GM19023 (cell line): ENCODE measurements around the gene TSPEAR.
"Not testable (repeated sequence)": the region's sequence is repeated elsewhere in the genome, so short reads cannot be mapped to it uniquely, and the experiment has no call there.

Experiments
- ATAC-seq: cut with Tn5 transposase; IDR thresholded peaks from one replicate; pipeline ENCODE4 v1.9.1; 2021; ENCODE audit warnings: mild to moderate bottlenecking, moderate library complexity; ENCODE audit not compliant: unreplicated experiment

TSPEAR gene

GRCh38 chr21:44496564-44497550, 214.5 kb downstream of the TSPEAR start:
- ATAC-seq, result no peak

DNA sequence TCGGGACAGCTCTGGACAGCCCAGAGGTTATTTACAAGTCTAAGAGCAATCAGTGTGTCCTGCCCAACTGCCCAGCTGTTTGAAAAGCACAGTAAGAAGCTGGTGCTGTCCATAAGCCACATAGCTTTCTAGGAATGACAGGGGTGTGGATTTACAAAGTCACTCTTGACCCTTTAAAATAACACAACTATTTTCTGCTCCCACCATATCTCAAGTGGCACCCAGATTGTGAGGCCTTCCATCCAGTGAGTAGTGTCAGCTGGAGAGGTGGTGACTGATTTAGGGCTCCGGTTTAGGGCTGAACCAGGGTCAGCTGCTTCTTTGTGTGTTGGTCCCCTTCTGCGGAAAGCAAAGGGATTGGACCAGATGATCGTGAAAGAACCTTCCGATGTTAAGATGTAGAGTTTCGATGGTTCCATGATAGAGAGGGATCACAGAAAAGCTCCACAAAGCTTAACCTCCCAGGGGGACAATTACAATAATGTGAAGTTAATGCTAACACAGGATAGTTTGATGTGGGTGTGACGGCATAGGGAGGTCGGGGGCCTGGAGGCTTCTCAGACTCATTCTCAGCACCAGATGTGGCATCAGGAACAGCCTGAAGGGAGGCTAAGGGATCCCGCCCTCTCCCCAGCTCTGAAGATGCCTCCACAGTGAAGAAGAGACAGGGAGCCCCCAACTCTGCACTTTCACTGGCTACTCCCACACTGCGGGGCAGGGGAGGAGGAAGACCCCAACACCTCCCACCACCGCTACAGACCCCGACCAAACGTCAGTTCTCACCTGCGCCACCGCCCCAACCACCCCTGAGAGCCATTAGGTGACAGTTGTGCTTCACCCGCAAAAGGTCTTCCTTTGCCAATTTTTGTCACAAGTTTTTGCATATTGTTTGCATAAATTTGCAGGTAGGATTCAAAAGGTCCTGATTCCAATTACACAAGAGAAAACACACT, 215.5 kb downstream of the TSPEAR start:
- no peak for ATAC-seq

- no peak for ATAC-seq
These were observed 216.4 kb downstream of the TSPEAR start for GRCh38 chr21:44494956-44495355.

DNA sequence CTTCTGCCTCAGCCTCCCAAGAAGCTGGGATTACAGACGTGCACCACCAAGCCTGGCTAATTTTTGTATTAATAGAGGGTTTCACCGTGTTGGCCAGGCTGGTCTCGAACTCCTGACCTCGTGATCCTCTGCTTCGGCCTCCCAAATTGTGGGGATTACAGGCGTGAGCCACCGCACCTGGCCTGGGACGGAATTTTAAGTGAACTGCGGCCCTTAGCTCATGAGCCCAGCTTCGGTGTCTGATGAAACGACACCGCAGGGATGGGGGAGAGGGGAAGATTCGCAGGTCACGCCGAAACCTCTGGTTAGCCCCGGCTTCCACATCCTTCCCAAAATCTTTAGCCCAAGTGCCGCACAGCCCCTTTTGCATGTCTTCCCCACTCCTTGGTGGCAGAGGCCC, 217.0 kb downstream of the TSPEAR start:
- no peak for ATAC-seq

- no peak for ATAC-seq
These were observed 218.6 kb downstream of the TSPEAR start for GRCh38 chr21:44492567-44493385.

DNA sequence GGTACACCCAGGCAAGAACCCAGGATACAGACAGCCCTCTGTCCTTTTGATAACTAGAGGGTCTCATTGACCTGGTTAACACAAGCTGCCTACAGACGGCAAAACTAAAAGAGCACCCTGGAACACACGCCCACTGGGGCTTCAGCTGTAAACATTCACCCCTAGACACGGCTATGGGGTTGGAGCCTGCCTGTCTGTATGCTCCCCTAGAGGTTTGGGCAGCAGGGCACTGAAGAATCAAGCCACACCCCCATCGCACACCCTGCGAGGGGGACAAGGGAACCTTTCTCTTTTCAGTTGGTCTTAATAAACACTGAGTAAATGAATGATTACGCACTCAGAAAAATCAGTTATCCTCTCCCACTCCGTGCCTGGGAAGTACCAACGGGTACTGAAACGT, 220.6 kb downstream of the TSPEAR start:
- ATAC-seq, result no peak

DNA sequence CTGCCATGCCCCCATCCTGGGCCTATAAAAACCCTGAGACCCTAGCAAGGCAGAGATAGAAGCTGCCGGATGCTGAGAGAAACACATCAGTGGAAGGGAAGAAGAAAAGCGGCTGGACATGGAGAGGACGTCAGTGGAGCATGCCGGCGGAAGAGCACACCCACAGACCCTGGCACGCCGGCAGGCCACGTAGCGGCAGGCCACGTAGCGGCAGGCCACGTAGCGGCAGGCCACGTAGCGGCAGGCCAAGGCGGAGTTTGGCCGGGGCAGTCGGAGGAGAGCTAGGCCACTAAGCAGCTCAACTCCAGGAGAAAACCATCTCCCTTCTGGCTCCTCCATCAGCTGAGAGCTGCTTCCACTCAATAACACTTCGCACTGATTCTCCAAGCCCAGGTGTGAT, 221.0 kb downstream of the TSPEAR start:
- ATAC-seq, result no peak

DNA sequence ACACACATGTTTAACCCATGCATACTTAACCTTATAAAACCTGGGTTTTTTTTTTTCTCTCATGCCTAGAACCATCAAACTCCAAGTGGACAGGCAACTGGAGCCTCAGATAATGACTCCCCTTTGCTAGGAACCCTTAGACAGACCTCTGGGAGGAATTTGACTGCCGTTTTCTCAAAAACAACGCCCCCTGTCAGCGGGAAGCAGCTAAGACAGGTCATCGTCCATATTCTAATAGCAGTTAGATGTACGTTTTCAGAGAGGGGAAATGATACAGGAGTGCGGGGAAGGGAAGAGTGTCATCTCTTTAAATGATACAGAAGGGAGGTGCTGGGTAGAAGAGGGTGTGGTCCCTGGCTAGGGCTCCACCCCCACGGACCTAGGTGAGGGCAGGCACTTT, 221.4 kb downstream of the TSPEAR start:
- no peak for ATAC-seq

- ATAC-seq, result no peak
These were observed 223.5 kb downstream of the TSPEAR start for GRCh38 chr21:44487831-44488230.

DNA sequence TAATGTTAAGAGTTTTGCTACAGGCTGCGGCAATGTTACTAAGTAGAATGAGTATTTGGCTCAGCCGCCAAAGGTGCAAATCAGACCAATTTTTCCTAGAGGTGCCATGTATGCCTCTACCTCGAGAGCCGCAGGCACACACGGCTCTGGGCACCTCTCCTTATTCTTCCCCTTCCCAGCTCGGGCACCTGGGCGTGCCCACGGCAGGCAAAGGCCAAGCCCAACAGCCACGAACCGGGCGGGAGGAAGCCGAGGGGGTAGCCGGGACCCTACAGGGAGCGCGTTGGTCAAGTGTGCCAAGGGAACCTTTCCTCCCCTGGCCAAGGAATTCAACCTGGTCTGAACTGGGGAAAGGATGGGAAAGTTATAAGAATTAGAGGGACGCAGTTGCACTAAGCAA, 225.1 kb downstream of the TSPEAR start:
- ATAC-seq, result no peak

DNA sequence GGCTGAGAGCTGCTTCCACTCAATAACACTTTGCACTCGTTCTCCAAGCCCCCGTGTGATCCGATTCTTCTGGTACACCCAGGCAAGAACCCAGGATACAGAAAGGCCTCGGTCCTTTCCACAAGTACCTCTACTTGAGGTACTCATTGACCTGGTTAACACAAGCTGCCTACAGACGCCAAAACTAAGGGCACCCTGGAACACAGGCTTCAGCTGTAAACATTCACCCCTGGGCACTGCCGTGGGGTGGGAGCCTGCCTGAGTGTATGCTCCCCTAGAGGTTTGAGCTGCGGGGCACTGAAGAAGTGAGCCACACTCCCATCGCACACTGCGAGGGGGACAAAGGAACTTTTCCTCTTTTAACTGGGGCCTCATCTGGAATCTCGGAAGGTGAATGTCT, 225.6 kb downstream of the TSPEAR start:
- no peak for ATAC-seq

- no peak for ATAC-seq
These were observed 226.0 kb downstream of the TSPEAR start for GRCh38 chr21:44485254-44485793.

GRCh38 chr21:44484498-44485253, 226.7 kb downstream of the TSPEAR start:
- no peak for ATAC-seq

DNA sequence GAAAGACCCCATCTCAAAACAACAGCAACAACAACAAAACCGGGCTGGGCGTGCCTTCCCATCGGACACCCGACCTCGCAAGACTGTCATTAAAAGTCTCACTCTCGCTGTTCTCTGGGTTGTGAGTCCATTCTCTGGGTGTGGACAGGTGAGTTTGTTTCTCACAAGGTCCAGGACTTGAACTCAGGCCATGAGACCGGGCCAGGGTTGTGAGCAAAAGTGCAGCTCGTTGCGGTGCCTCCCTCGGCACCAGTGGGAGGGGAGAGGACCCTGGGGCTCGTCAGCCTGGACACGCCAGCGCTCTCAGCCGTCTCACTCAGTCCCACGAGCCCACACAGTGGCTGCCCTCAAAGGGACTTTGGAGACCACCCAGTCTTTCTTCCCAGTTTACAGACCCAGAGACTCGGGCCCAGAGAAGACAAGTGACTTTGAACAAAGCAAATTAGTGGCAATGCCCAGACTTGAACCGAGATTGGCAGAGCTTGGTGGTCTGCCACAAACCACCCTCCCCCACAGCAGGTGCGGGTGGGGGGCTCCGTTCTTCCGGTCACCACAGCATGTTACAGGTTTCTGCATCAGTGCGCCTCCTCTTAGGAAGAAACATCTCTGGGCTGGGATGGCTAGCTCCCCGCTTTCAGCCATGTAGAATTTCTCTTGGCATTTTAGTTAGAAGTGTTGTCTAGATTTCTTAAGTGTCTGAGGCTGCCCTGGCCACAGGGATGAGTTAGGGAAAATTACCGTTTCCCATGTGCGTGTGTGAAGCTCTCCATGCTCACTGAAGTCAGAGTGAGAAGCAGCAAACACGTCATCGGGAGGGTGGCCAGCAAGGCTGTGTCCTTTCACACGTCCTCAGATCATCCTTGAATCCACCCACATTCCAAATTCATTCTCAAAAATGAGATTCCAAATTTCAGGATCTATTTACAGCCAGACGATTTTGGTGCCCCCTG, 227.8 kb downstream of the TSPEAR start:
- no peak for ATAC-seq

DNA sequence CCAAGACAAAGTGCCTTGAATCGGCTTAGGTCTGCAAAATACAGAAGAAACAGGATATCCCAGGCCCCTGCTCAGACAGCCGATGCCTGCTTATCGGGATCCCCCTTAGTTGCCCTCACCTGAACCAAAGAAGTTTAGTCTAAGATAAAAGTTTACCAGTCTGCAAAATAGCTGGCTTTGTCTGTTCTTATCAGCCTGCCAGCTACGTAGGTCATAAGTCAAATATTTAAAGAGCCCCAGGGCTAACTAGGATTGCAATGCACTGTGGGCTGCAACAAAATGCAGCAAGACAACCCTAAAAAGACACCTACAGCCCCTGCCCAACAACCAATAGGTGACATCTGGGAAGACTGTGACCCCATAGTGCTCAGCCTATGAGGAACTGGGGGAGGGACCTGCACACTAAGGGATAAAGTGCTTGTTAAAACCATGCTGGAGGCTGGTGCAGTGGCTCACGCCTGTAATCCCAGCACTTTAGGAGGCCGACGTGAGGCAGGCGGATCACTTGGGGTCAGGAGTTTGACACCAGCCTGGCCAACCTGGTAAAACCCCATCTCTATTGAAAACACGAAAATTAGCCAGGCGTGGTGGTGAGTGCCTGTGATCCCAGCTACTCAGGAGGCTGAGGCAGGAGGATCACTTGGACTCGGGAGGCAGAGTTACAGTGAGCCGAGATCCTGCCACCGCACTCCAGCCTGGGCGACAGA, 228.6 kb downstream of the TSPEAR start:
- no peak for ATAC-seq

DNA sequence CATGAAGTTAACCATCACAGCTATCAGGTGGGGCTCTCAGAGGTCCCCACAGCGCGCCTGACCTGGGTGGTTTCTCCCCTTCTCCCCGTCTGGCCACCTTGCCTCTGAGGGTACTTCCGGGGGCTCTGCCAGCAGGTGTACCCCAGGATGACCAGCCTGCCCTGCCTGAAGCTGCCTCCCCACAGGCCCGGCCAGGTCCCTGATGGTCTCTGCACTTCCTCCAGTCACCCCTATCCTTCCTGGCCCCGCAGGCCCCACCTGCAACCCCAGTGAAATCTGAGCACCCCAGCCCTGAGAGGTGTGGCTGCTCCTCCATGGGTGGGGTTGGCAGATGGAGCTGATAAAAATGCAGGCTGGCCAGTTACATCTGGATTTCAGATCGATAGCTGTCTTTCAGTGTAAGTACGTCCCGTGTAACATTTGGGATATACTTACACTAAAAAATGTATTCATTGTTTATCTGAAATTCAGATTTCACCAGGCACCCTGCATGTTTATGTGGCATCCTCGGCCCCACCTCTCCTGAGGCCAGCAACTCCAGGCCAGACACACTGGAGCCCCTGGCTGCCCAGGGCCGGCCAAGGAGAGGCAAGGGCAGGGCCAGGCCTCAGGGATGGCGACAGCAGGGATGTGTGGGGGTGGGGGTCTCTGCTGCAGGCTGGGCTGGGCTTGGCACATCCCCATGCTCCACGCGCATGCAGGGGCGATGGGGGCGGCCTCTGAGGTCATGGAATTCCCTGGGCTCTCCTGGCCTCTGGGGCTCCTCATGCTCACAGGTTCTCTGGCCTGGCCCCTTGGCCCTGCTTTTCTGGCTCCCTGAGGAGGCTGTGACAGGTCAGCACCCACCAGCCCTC, 230.9 kb downstream of the TSPEAR start:
- ATAC-seq, result no peak

DNA sequence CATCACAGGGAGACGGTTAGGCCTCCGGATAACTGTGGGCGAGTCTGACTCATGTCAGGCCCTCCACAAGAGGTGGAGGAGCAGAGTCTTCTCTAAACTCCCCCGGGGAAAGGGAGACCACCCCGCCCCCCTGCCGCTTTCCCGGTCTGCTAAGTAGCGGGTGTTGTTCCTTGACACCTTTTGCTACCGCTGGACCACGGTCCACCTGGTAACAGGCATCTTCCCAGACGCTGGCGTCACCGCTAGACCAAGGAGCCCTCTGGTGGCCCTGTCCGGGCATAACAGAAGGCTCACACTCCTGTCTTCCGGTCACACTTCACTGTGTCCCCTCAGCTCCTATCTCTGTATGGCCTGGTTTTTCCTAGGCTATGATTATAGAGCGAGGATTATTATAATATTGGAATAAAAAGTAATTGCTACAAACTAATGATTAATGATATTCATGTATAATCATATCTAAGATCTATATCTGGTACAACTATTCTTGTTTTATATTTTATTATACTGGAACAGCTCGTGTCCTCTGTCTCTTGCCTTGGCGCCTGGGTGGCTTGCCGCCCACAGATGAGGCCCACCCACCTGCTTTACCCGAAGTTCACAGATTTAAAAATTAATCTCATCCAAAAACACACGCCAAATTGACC, 231.7 kb downstream of the TSPEAR start:
- not testable (repeated sequence) for ATAC-seq
